Measurements from ENCODE around the gene ZNF835.

DNA sequence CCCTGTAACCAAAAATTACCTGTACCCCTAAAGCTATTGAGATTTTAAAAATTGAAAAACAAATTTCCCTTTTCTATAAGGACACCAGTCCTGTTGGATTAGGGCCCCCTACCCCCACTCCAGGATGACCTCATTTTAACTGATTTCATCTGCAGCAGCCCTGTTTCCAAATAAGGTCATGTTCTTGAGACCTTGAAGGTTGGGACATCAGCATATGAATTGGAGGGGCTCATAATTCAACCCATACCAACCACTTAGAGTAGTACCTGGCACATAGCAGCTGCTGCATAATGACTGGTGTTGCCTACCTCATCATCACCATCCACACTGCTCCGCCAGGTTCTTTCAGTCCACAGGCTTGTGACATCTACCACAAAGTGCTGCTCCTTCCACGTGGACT lies 58.8 kb downstream of the ZNF835 start:
- TF ChIP-seq, protein P1, sequence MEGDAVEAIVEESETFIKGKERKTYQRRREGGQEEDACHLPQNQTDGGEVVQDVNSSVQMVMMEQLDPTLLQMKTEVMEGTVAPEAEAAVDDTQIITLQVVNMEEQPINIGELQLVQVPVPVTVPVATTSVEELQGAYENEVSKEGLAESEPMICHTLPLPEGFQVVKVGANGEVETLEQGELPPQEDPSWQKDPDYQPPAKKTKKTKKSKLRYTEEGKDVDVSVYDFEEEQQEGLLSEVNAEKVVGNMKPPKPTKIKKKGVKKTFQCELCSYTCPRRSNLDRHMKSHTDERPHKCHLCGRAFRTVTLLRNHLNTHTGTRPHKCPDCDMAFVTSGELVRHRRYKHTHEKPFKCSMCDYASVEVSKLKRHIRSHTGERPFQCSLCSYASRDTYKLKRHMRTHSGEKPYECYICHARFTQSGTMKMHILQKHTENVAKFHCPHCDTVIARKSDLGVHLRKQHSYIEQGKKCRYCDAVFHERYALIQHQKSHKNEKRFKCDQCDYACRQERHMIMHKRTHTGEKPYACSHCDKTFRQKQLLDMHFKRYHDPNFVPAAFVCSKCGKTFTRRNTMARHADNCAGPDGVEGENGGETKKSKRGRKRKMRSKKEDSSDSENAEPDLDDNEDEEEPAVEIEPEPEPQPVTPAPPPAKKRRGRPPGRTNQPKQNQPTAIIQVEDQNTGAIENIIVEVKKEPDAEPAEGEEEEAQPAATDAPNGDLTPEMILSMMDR (IDR thresholded peaks at IDR 0.05; ENCODE audit: low read depth, low read length) = no peak
- no peak for TF ChIP-seq POLR2A (IDR thresholded peaks at IDR 0.05; ENCODE audit: extremely low read depth, insufficient read length)
- TF ChIP-seq, protein P2, sequence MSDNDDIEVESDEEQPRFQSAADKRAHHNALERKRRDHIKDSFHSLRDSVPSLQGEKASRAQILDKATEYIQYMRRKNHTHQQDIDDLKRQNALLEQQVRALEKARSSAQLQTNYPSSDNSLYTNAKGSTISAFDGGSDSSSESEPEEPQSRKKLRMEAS (IDR thresholded peaks at IDR 0.05; ENCODE audit: low read depth, low read length) = no peak

All from NB4 (cell line).